ENCODE measurements around the gene TEX54. TPM values are rescaled to one million over a fixed set of nuclear protein-coding genes. Genes with fewer than 3 reads are reported as not detected.
A peak's percentile ranks its signal among the peaks of the same experiment; 100 is the strongest.
"Not testable (repeated sequence)": the region's sequence is repeated elsewhere in the genome, so short reads cannot be mapped to it uniquely, and the experiment has no call there.

TEX54 gene
- total and polyA plus RNA-seq, 2 donors (not counting 1 experiment from before 2014, with no cell fraction given), result not detected

- Histone ChIP-seq H3K36me3 (ENCODE audit: control insufficient read depth, insufficient read depth, low read length) (no peaks in the 10 kb centered on the region), H3K4me3 (replicated peaks in 1 of 4; ENCODE audit: control extremely low read depth in 1 of 4, insufficient read depth in 1 of 4, low read depth in 3 of 4, low read length in 4 of 4) (no peak overlapping the region), H3K27ac (ENCODE audit: insufficient read depth, low read length) (no peak overlapping the region), H3K4me2 (ENCODE audit: extremely low read depth, insufficient read depth, low read length) (no peak overlapping the region), H3K4me1 (ENCODE audit: control insufficient read depth, extremely low read depth, insufficient read depth, low read length) (no peaks in the 10 kb centered on the region), H3K9ac (ENCODE audit: insufficient read depth, low read length) (no peak overlapping the region), H3K27me3 (ENCODE audit: control insufficient read depth, insufficient read depth, low read length) (no peaks in the 10 kb centered on the region), H3K79me2 (ENCODE audit: control insufficient read depth, insufficient read depth, low read length) (no peaks in the 10 kb centered on the region), H2AFZ (ENCODE audit: low read length) (no peak overlapping the region), H4K20me1 (ENCODE audit: control insufficient read depth, extremely low read depth, insufficient read depth, low read length) (no peaks in the 10 kb centered on the region), H3K9me3 (ENCODE audit: control insufficient read depth, insufficient read depth, low read depth, low read length) (no peaks in the 10 kb centered on the region)
- no peak for TF ChIP-seq CTCF (conservative IDR thresholded peaks at IDR 0.05 in 1 of 2, IDR thresholded peaks at IDR 0.05 in 1 of 2; ENCODE audit: low read depth in 1 of 2, low read length in 2 of 2)
- TF ChIP-seq EZH2 (IDR thresholded peaks at IDR 0.05; ENCODE audit: low read length, missing control alignments), result no peak
- no peak for DNase-seq (ENCODE audit: low read depth in 2 of 2)
Observed at GRCh38 chr11:62865635-62866034, 33.0 kb upstream of the TEX54 start.

GRCh38 chr11:62863687-62864335 is 31.2 kb upstream of the TEX54 start:
- TF ChIP-seq CTCF (conservative IDR thresholded peaks at IDR 0.05 in 1 of 2, IDR thresholded peaks at IDR 0.05 in 1 of 2; ENCODE audit: low read depth in 1 of 2, low read length in 2 of 2), result no peak
- TF ChIP-seq EZH2 (IDR thresholded peaks at IDR 0.05; ENCODE audit: low read length, missing control alignments), result no peak
- Histone ChIP-seq H4K20me1 (ENCODE audit: control insufficient read depth, extremely low read depth, insufficient read depth, low read length) (no peaks in the 10 kb centered on the region), H2AFZ (ENCODE audit: low read length) (no peak overlapping the region), H3K36me3 (ENCODE audit: control insufficient read depth, insufficient read depth, low read length) (no peaks in the 10 kb centered on the region), H3K4me3 (replicated peaks in 1 of 4; ENCODE audit: control extremely low read depth in 1 of 4, insufficient read depth in 1 of 4, low read depth in 3 of 4, low read length in 4 of 4) (no peak overlapping the region), H3K9me3 (ENCODE audit: control insufficient read depth, insufficient read depth, low read depth, low read length) (no peaks in the 10 kb centered on the region), H3K4me2 (ENCODE audit: extremely low read depth, insufficient read depth, low read length) (no peak overlapping the region), H3K9ac (ENCODE audit: insufficient read depth, low read length) (no peak overlapping the region), H3K27ac (ENCODE audit: insufficient read depth, low read length) (no peak overlapping the region), H3K27me3 (ENCODE audit: control insufficient read depth, insufficient read depth, low read length) (no peaks in the 10 kb centered on the region), H3K4me1 (ENCODE audit: control insufficient read depth, extremely low read depth, insufficient read depth, low read length) (no peaks in the 10 kb centered on the region), H3K79me2 (ENCODE audit: control insufficient read depth, insufficient read depth, low read length) (no peaks in the 10 kb centered on the region)
- peak in 1 of 2 donors; percentile 15 for DNase-seq (ENCODE audit: low read depth in 2 of 2)

GRCh38 chr11:62861564-62862192 is 29.0 kb upstream of the TEX54 start:
- not testable (repeated sequence) for DNase-seq (ENCODE audit: low read depth in 2 of 2); H2AFZ ChIP-seq (ENCODE audit: low read length); H3K9me3 ChIP-seq (ENCODE audit: control insufficient read depth, insufficient read depth, low read depth, low read length); H3K4me1 ChIP-seq (ENCODE audit: control insufficient read depth, extremely low read depth, insufficient read depth, low read length); H3K27me3 ChIP-seq (ENCODE audit: control insufficient read depth, insufficient read depth, low read length); H3K9ac ChIP-seq (ENCODE audit: insufficient read depth, low read length); H3K36me3 ChIP-seq (ENCODE audit: control insufficient read depth, insufficient read depth, low read length); H3K27ac ChIP-seq (ENCODE audit: insufficient read depth, low read length); H4K20me1 ChIP-seq (ENCODE audit: control insufficient read depth, extremely low read depth, insufficient read depth, low read length); H3K4me3 ChIP-seq (replicated peaks in 1 of 4; ENCODE audit: control extremely low read depth in 1 of 4, insufficient read depth in 1 of 4, low read depth in 3 of 4, low read length in 4 of 4); H3K79me2 ChIP-seq (ENCODE audit: control insufficient read depth, insufficient read depth, low read length); H3K4me2 ChIP-seq (ENCODE audit: extremely low read depth, insufficient read depth, low read length)

Measured in fibroblast of lung (primary cell).